DMS 273 (cell line): Measurements from ENCODE around the gene SVOPL.
A peak's percentile ranks its signal among the peaks of the same experiment; 100 is the strongest.
"Not testable (repeated sequence)": the region's sequence is repeated elsewhere in the genome, so short reads cannot be mapped to it uniquely, and the experiment has no call there.

Experiments
- DNase-seq: peaks from one replicate; lab custom pipeline; 2025; ENCODE audit not compliant: unreplicated experiment; lab: John Stamatoyannopoulos, UW

Gene SVOPL

GRCh38 chr7:138701537-138701923 lies 368 bp upstream of the SVOPL start:
- DNase-seq: no peak

GRCh38 chr7:138699661-138700060 lies 1.5 kb downstream of the SVOPL start:
- no peak for DNase-seq

GRCh38 chr7:138698281-138698680 lies 2.9 kb downstream of the SVOPL start:
- no peak for DNase-seq

- no peak for DNase-seq
Observed at GRCh38 chr7:138697535-138698182, 3.5 kb downstream of the SVOPL start.

GRCh38 chr7:138695776-138696175 lies 5.4 kb downstream of the SVOPL start:
- not testable (repeated sequence) for DNase-seq

- DNase-seq: no peak
Observed at GRCh38 chr7:138695106-138695505, 6.1 kb downstream of the SVOPL start.

GRCh38 chr7:138691178-138691577 lies 10.0 kb downstream of the SVOPL start:
- no peak for DNase-seq

- no peak for DNase-seq
Observed at GRCh38 chr7:138690495-138690894, 10.7 kb downstream of the SVOPL start.

GRCh38 chr7:138688037-138688436 lies 13.1 kb downstream of the SVOPL start:
- not testable (repeated sequence) for DNase-seq

- no peak for DNase-seq
Observed at GRCh38 chr7:138684340-138684739, 16.8 kb downstream of the SVOPL start.

- DNase-seq: no peak
Observed at GRCh38 chr7:138679793-138680192, 21.4 kb downstream of the SVOPL start.

GRCh38 chr7:138670594-138670993 lies 30.6 kb downstream of the SVOPL start:
- no peak for DNase-seq

- no peak for DNase-seq
Observed at GRCh38 chr7:138669364-138669763, 31.8 kb downstream of the SVOPL start.

GRCh38 chr7:138668946-138669345 lies 32.2 kb downstream of the SVOPL start:
- DNase-seq: no peak

- DNase-seq: no peak
Observed at GRCh38 chr7:138668229-138668596, 32.9 kb downstream of the SVOPL start.

GRCh38 chr7:138667535-138668228 lies 33.5 kb downstream of the SVOPL start:
- no peak for DNase-seq

- DNase-seq: no peak
Observed at GRCh38 chr7:138666385-138666784, 34.8 kb downstream of the SVOPL start.

GRCh38 chr7:138665669-138666140 lies 35.5 kb downstream of the SVOPL start:
- DNase-seq: no peak

- DNase-seq: no peak
Observed at GRCh38 chr7:138665249-138665648, 35.9 kb downstream of the SVOPL start.

GRCh38 chr7:138663725-138664710 lies 37.1 kb downstream of the SVOPL start:
- peak; percentile 32 for DNase-seq

GRCh38 chr7:138662991-138663320 lies 38.2 kb downstream of the SVOPL start:
- no peak for DNase-seq
